NT2/D1 (cell line): Measurements from ENCODE around the gene ITPK1.

Experiments used
- SUZ12 ChIP-seq: IDR thresholded peaks from 2 replicates; pipeline ENCODE4 v1.6.1; 2011; ENCODE audit not compliant: insufficient read length, insufficient read depth; ENCODE audit errors: extremely low read depth
- YY1 ChIP-seq: IDR thresholded peaks from 2 replicates; pipeline ENCODE4 v1.6.1; 2011; ENCODE audit not compliant: insufficient read length, insufficient read depth
- ZNF274 ChIP-seq: IDR thresholded peaks from 2 replicates; pipeline ENCODE4 v1.6.1; 2011; ENCODE audit warnings: mild to moderate bottlenecking, low read depth, low read length

GRCh38 chr14:92981726-92982125, 134.0 kb downstream of the ITPK1 start:
- TF ChIP-seq ZNF274 = no peak
- no peak for TF ChIP-seq YY1
- TF ChIP-seq SUZ12 = no peak
